GM19043 (cell line): Measurements from ENCODE around the gene CCR2.
"Not testable (repeated sequence)": the region's sequence is repeated elsewhere in the genome, so short reads cannot be mapped to it uniquely, and the experiment has no call there.

Experiments used
- ATAC-seq: cut with Tn5 transposase; IDR thresholded peaks from one replicate; pipeline ENCODE4 v1.9.1; 2021; ENCODE audit warnings: low read depth; ENCODE audit not compliant: unreplicated experiment

Gene CCR2

GRCh38 chr3:46375218-46375617, 21.3 kb downstream of the CCR2 start:
- no peak for ATAC-seq

- no peak for ATAC-seq
Measured at GRCh38 chr3:46375814-46376213, 21.9 kb downstream of the CCR2 start.

GRCh38 chr3:46378426-46378942, 24.6 kb downstream of the CCR2 start:
- ATAC-seq, result no peak

- ATAC-seq, result no peak
Measured at GRCh38 chr3:46380471-46381221, 26.7 kb downstream of the CCR2 start.

- ATAC-seq, result no peak
Measured at GRCh38 chr3:46381625-46382024, 27.7 kb downstream of the CCR2 start.

GRCh38 chr3:46383211-46383950, 29.5 kb downstream of the CCR2 start:
- no peak for ATAC-seq

- no peak for ATAC-seq
Measured at GRCh38 chr3:46383951-46384330, 30.0 kb downstream of the CCR2 start.

GRCh38 chr3:46386205-46386604, 32.3 kb downstream of the CCR2 start:
- ATAC-seq, result no peak

- not testable (repeated sequence) for ATAC-seq
Measured at GRCh38 chr3:46388847-46389246, 34.9 kb downstream of the CCR2 start.

- ATAC-seq, result no peak
Measured at GRCh38 chr3:46389306-46389705, 35.4 kb downstream of the CCR2 start.

- not testable (repeated sequence) for ATAC-seq
Measured at GRCh38 chr3:46391526-46391925, 37.6 kb downstream of the CCR2 start.

GRCh38 chr3:46393011-46393410, 39.1 kb downstream of the CCR2 start:
- ATAC-seq, result no peak

GRCh38 chr3:46393554-46394434, 39.9 kb downstream of the CCR2 start:
- no peak for ATAC-seq

GRCh38 chr3:46395210-46395661, 41.3 kb downstream of the CCR2 start:
- ATAC-seq, result no peak

GRCh38 chr3:46395766-46396530, 42.0 kb downstream of the CCR2 start:
- no peak for ATAC-seq

GRCh38 chr3:46397111-46397510, 43.2 kb downstream of the CCR2 start:
- ATAC-seq, result no peak

- no peak for ATAC-seq
Measured at GRCh38 chr3:46398186-46398955, 44.5 kb downstream of the CCR2 start.

- no peak for ATAC-seq
Measured at GRCh38 chr3:46399098-46399497, 45.2 kb downstream of the CCR2 start.

- ATAC-seq, result no peak
Measured at GRCh38 chr3:46399557-46399956, 45.6 kb downstream of the CCR2 start.
